GM19397 (cell line): ENCODE measurements around the gene IFI27.

ENCODE experiments used
- ATAC-seq: cut with Tn5 transposase; IDR thresholded peaks from one replicate; pipeline ENCODE4 v1.9.1; 2021; ENCODE audit warnings: mild to moderate bottlenecking, moderate library complexity; ENCODE audit not compliant: unreplicated experiment

Gene IFI27

GRCh38 chr14:94124582-94125377 lies 14.2 kb downstream of the IFI27 start:
- no peak for ATAC-seq

DNA sequence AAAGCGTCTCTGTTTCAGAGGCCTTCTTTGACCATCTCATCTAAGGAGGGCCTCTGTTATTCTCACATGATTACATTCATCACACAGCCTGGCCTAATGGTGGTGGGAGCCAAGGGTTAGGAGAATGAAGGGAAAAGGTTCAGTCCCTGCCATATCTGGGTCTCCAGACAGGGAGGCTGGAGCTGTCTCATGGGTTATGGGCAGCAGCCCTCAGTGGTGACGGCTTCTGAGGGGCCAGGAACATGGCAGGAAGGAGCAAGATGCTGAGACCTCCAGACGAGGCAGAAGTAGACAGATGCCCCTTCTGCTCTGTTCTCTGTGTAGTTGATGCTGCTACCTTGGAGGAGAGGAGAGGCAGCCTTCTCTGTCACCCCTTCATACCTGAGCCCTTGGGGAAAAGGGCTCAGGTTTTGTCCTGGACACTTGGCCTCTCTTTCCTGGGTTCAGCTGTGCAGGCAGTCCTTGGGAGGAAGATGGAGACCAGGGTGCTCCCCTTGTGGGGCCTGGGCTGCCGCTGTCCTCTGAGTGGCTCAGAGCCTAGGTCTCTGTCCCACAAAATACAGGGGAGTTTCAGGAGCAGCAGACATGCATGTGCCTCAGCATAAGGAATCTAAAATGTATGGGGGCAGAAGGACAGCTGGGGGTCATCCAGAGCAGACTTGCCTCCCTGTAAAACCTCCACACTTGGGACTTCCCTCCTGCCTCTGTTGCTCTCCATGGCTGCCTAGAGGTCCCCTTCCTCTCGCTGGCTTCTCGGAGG lies 15.3 kb downstream of the IFI27 start:
- no peak for ATAC-seq

- ATAC-seq, result no peak
Observed at GRCh38 chr14:94126419-94126677, 15.8 kb downstream of the IFI27 start.

- ATAC-seq, result no peak
Observed at GRCh38 chr14:94126800-94127199, 16.3 kb downstream of the IFI27 start.

DNA sequence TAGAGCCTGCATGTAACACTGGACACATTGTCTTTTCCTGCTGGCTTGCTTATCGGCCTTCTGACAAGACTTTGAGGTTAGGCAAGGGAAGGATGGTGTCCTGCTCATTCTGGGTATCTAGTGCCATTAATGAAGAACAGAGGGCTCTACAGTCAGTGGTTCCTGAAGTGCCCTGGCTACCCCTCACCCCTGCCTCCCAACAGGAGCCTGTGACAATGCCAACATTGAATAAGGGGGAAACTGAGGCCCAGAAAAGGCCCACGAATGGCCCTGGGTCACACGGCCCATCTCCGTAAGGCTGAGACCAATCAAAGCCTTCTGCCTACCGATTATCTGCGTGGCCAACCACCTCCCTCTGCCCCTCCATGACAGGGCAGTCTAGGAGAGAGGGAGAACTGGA lies 16.8 kb downstream of the IFI27 start:
- no peak for ATAC-seq

DNA sequence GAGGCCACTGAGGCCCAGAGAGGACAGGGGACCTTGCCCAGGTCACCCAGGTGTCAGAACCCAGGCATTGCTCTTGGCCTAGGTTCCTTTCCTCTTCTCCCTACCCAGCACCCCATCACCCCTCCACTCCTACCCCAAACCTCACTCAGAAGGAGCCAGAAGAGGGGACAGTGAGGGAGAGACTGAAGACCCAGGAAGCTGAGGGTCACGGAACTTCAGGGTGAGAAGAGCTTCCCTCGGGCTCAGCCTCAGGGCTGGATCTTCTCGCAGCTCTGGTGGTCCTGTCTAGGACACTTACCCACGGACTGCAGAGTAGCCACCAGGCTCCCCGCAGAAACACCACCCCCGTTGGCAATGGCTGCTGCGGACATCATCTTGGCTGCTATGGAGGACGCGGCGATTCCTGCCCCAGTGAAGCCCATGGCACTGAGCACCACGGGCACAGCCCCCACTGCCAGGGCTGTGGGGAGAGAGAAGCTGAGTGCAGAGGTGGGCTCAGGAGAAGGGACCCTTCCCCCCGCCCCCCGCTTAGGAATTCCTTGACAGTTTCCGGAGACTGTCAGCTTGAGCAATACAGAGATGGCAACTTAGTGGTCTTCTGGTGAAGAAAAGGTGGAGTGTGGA lies 17.8 kb downstream of the IFI27 start:
- no peak for ATAC-seq

- ATAC-seq, result peak; percentile 89
Observed at GRCh38 chr14:94129111-94129757, 18.7 kb downstream of the IFI27 start, which contains the start of gene IFI27L2. IFI27L2 (minus strand) TSS chr14:94129604; CDS start chr14:94129564, 40 bp downstream.

- ATAC-seq, result no peak
Observed at GRCh38 chr14:94129758-94130414, 19.4 kb downstream of the IFI27 start.

DNA sequence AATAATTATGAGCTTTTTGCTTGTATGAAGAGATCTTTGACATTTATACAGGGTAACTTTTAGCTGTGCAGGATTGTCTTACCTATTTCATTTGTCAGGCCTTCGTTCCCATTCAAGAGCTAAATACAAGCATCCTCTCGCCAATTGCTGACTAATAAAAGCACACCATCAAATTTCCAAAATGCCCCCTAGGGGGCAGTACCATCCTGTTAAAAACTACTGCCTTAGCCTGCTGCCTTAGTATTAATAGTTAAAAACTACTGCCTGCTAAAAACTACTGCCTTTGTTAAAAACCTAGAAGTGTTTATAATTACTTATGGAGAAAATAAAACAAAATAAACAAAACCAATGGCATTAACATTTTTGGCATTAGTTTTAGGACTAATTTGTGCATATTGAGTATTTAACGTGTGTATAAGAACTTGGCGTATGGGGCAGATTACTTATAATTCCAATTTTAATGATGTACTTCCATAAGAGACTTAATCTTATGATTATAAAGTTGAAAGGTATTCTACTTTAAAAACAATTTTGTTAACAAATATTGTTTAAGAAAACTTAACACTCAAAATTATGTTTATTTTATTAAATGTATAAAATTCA lies 21.9 kb downstream of the IFI27 start:
- no peak for ATAC-seq

DNA sequence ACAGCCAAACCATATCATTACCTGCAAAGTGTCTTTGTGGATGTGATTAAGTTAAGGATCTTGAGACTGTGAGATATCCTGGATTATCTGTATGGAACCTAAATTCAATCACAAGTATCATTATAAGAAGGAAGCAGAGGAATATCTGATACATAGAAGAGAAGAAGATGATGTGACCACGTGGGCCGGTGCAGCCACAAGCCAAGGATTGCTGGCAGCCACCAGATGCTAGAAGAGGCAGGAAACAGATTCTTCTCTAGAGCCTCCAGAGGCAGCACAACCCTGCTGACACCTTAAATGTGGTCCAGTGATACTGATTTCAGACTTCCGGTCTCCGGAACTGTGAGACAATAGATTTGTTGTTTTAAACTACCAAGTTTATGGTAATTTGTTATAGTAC lies 24.9 kb downstream of the IFI27 start:
- no peak for ATAC-seq

DNA sequence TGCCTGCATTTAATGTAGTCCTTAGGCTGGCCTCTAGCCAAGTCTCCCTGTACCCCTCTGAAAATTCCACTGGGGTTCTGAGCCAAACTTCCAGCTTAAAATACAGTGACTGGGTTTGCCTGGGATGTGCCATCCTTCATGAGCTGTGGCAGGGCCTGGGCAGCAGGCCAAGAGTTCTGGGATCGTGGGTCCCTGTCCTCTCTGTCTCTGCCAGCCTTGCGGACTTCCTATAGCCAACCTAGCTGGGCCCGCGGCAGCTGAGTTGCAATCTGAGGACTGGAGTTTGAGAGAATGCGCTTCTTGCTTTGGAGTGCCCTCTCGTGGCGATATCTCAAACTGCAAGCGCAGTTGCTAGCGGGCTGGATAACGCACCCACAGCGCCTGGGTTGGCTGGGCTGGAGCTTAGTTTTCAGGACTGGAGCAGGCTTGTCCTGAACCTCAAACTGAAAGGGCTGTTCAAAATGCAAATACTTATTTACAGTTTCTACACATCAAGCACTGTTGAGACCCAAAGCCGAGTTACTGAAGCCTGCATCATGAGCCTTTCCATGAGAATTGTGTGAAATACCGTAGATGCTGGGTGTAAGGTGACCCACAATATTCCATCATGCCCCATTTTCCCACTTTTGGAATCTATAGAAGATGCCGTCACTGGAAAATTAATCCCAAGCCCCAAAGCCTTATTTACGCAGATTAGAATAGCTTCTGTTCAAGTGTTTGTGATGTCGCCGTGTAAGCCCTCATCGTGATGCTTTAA lies 26.2 kb downstream of the IFI27 start:
- ATAC-seq, result peak; percentile 85

GRCh38 chr14:94138251-94138650 lies 27.7 kb downstream of the IFI27 start:
- no peak for ATAC-seq

DNA sequence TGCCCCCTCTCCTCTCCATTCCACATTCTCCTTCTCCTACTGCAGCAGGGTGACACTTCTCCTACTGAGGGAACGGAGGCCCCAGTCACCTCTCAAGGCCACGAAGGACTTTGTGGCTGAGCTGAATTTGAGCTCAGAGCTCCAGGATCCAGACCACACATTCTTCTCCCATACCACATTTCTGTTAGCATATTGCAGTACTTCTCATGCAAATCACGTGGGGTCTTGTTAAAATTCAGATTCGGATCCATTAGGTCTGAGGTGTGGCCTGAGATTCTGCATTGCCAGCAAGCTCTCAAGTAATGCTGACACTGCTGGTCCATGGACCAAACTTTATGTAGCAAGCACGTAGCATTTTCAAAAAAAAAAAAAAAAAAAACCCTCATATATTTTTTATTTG lies 28.5 kb downstream of the IFI27 start:
- no peak for ATAC-seq

DNA sequence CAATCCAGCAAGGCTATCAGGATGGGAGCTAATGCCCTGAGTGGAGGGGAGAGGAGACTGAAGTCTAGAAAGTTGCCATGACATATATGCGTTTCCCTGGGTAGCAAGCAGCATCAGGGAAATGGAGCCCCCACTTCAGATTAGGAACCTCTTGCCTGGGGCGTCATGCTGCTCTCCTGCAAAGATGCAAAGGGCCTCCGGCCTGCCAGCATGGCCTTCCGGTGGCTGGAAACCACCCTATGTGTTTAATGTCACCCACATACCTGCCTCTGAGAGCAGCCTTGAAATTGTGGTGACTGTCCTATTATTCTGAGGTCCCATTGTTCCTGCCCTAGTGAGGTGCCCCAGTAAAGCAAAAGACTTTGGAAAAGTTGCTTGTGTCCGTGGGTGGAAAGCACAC lies 28.9 kb downstream of the IFI27 start:
- no peak for ATAC-seq

DNA sequence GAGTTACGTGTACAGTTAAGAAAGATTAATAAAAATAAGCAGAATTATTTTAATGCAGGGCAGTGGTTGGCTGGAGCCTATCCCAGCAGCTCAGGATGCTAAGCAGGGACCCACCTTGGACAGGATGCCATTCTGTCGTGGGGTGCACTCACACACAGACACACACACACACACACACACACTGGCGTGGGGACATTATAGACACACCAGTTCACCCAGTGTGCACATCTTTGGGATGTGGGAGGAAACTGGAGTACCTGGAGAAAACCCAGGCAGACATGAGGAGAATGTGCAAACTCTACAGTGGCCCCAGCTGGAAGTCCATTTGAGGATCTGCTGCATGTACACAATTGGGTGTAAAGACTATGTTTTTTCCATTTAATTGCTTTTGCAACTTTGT lies 31.7 kb downstream of the IFI27 start:
- ATAC-seq, result no peak

DNA sequence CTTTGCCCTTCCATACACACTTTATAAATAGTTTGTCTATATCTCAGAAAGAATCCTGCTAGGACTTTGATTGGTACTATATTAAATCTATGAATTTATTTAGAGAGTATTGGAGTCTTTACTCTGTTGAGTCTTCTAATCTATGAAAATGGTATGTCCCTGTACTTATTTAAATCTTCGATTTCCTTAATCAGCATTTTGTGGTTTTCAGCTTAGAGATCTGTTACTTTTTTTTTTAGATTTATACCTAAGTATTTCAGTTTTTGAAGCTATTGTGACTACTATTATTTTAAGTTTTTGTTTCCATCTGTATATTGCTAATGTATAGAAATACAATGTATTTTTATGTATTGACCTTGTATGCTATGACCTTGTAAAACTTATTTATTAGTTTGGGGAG lies 32.3 kb downstream of the IFI27 start:
- ATAC-seq, result no peak

GRCh38 chr14:94143239-94143638 lies 32.7 kb downstream of the IFI27 start:
- no peak for ATAC-seq

DNA sequence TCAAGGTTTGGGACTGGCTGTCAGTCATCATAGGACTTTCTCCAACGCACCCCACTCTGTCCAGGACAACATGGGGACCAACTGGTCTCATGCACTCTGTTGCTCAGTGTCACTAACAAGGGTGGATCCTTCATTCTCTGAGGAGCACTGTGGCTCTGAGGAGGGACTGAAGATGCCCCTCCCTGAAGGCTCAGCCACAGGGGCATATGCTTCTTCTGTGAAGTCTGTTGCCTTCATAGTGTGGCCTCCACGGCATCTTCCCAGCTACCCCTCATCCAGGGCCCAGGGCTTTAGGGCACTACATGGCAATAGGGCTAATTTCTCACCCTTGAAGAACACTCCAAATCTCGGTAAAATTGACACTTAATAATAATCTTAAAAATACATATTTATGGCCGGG lies 33.2 kb downstream of the IFI27 start:
- ATAC-seq, result no peak

DNA sequence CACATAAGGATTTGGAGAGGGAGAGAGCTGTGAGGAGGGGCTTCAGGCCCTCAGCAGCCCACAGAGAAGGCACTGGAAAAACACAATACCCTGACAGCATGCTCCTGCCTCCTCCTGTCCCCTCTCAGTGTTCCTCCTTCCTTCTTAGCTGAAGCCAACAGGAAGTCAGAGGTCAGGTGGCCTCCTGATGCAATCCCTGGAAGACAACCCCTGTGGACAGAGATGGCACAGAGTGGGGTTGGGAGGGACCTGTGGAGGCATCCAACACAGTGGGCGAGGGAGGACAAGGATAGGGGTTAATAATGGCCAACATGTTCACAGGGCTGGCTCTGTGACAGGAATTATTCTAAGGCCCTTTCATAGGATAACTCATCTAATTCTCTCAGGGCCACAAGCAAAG lies 34.2 kb downstream of the IFI27 start:
- ATAC-seq, result no peak
